ENCODE measurements around the gene BRD8. TPM values are rescaled to one million over a fixed set of nuclear protein-coding genes. Genes with fewer than 3 reads are reported as not detected.

BRD8 gene
- total RNA-seq, 1 donor from 2014 or later: 23.8 TPM

DNA sequence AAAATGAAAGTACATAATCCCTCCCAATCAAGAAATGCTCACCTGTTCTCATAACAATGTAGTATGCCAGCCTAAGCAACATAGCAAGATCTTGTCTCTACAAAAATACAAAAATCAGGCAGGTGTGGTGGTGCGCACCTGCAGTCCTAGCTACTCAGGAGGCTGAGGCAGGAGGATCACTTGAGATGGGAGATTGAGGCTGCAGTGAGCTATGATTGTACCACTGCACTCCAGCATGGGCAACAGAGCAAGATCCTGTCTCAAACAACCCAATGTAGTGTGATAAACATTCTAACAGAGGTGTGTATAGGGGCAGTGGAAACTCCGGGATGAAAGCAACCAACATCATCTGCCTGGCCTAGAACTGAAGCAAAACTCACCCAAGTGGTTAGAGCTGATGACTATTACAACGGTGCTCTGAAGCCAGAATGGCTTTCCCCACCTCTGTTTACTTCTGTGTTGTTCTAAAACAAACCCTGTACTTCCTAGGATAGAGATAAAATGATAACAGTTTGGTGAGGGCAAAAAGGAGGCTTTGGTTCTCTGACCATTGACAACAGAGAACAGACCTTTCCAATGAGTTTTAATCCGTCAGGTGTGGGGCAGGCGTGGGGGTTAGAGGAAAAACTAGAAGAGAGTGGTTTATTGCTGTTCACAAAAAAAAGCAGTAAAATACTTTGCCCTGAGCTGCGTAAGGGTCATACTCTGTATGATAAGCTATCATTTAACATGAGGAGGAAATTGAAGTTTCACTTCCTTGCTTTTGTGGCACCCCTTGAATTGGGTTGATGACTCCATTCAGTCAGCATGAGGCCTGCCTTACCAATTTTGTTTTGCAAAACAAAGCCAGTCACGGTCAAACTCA lies 75.7 kb downstream of the BRD8 start:
- peak; percentile 16 for DNase-seq (ENCODE audit: low spot score)

DNA sequence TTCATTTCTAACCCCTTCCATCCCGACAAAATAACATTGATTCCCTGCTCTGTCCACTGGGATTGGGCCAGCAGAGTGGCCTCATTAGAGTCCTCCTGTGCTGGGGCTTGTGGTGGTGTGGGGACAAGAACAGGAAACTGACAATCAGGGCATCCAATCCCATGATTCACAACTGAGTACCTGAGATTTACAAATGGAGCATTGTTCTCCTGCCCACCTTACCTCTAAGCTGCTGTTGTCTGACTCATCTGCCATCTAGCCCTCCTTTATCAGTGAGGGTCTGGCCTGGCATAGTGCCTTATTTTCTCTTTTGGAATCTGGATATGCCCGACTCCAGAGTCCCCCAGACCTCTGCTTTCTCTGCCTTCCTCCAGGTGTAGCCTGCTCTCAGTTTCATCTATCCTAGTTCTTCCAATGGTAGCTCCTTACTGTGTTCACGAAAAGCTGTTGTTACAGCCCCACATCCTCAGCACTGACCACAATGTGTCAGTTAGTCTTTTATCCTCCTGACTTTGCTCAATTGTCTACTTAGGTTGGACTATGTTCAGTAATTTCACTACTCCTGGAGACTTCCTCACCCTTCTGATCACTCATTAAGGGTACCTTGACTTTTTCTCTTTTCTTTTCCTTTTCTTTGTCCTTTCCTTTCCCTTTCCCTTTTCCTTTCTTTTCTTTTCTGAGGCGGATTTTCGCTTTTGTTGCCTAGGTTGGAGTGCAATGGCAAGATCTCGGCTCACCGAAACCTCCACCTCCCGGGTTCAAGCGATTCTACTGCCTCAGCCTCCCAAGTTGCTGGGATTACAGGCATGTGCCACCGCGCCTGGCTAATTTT lies 81.2 kb downstream of the BRD8 start:
- DNase-seq (ENCODE audit: low spot score): no peak

DNA sequence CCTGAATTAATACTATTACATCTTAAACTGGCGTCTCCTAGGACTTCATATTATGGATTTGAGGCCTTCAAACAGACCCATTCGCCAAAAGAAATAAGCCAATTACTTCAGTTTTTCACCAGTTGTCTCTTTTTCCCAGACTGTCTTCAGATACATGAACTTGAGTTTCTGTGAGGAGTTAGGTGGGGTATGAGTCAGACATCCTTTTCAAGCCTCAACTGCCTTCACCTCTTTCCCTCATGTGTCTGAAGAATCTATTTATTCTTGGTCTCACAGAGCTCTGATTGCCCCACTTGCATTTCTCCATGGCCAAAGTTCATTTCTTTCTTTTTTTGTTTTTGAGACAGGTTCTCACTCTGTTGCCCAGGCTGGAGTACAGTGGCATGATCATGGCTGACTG lies 82.1 kb downstream of the BRD8 start:
- DNase-seq (ENCODE audit: low spot score): no peak

GRCh38 chr5:138095100-138095907 lies 83.1 kb downstream of the BRD8 start:
- DNase-seq (ENCODE audit: low spot score): no peak

DNA sequence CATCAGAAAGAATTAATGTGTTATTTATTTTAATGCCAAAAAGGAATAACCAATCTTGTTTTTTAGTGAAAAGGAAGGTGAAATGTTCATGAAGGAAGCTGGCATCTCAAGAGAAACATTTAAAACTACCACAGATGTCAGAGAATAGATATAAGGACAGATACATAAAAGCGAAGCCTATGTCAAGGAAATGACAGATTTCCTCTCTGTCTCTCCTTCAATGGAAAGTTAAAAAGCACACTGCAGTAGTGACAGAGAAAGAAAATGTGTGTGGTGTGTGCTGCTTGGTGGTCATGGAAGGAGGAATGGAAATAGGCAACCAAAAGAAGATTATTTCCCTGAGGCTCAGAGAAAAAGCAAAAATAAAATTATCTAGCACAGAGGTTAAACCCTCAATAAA lies 85.4 kb downstream of the BRD8 start:
- no peak for DNase-seq (ENCODE audit: low spot score)

DNA sequence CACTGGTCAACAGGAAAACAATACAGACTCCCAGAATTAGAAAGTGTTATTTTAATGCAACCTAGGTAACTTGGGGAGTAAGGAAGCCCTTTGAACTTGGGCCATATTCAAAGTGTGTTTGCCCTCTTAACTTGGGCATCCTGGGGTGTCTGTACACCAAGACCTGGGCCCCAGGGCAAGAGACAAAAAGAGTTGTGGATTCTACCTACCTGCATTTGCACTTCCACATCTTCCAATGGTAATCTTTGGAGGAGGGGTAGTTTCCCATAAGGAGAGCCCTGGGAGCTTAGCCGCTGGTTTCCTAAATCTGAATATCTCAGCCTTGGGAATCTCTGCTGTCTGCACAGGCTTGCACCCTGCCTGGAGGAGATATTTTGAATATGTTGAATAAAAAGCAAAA lies 86.1 kb downstream of the BRD8 start:
- no peak for DNase-seq (ENCODE audit: low spot score)

- DNase-seq (ENCODE audit: low spot score): no peak
Observed at GRCh38 chr5:138091685-138092084, 86.7 kb downstream of the BRD8 start.

Other genes starting within 250 kb of the BRD8 start
- gene FAM13B, start 145.6 kb downstream of the BRD8 start, total RNA-seq: 39.3 TPM
- gene WNT8A, start 94.6 kb downstream of the BRD8 start, total RNA-seq: not detected
- 0.71 TPM for gene NME5, start 39.2 kb downstream of the BRD8 start, total RNA-seq
- gene KIF20A, start 482 bp upstream of the BRD8 start, total RNA-seq: not detected
- gene CDC23, start 34.7 kb upstream of the BRD8 start, total RNA-seq: 18.1 TPM
- not detected for gene GFRA3, start 96.0 kb upstream of the BRD8 start, total RNA-seq
- not detected for gene CDC25C, start 153.2 kb upstream of the BRD8 start, total RNA-seq
- 25.7 TPM for gene FAM53C, start 159.6 kb upstream of the BRD8 start, total RNA-seq
- gene KDM3B, start 174.1 kb upstream of the BRD8 start, total RNA-seq: 54.1 TPM

Measured in mesenteric fat pad (tissue), 1 donor.